ENCODE results near the gene PDIA5.

Gene PDIA5

DNA sequence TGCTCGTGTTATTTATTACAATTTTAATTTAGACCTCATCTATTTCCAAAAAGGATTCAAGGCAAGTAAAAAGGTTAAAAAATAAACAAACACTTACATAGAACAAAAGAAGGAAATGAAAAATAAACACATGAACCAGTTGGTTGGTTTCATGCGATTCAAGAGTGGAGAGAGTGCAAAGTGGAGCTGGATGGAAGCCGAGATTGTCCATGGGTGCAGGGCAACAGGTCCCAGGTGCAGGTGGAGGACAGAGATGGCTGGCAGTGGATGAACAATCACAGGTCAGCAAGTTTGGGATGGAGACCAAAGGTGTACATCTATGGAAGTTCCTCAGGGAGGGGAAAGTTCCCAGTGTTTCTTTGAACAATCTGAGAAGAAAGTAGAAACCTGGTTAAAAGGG lies 27.6 kb upstream of the PDIA5 start:
- DNase-seq (ENCODE audit: low read depth), result no peak
- TF ChIP-seq, protein P1, sequence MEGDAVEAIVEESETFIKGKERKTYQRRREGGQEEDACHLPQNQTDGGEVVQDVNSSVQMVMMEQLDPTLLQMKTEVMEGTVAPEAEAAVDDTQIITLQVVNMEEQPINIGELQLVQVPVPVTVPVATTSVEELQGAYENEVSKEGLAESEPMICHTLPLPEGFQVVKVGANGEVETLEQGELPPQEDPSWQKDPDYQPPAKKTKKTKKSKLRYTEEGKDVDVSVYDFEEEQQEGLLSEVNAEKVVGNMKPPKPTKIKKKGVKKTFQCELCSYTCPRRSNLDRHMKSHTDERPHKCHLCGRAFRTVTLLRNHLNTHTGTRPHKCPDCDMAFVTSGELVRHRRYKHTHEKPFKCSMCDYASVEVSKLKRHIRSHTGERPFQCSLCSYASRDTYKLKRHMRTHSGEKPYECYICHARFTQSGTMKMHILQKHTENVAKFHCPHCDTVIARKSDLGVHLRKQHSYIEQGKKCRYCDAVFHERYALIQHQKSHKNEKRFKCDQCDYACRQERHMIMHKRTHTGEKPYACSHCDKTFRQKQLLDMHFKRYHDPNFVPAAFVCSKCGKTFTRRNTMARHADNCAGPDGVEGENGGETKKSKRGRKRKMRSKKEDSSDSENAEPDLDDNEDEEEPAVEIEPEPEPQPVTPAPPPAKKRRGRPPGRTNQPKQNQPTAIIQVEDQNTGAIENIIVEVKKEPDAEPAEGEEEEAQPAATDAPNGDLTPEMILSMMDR (IDR thresholded peaks at IDR 0.05; ENCODE audit: insufficient read depth, low read depth, low read length, missing control alignments), result no peak
- H3K4me3 ChIP-seq (ENCODE audit: low read depth, low read length), result no peak overlapping the region

DNA sequence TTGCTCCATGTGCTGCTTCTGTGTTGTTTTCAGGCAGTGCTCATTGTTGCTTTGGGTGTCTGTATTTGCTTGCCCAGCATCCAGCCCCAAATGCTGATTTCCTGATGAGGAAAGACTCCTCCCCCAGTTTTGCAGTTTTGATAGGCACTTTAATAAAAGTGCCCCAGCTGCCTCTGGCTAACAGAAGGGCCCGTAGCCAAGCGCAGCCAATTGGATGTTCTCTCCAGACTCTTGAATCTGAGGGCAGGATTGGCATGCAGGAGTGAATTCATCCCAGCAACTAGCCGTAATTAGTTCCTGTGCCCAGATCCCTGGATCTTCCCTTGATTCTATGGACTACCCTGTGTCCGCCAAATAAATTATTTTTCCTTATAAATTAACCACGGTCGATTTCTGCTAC lies 24.4 kb upstream of the PDIA5 start:
- TF ChIP-seq, protein P1 (IDR thresholded peaks at IDR 0.05; ENCODE audit: insufficient read depth, low read depth, low read length, missing control alignments), result no peak
- H3K4me3 ChIP-seq (ENCODE audit: low read depth, low read length), result no peak overlapping the region
- no peak for DNase-seq (ENCODE audit: low read depth)

DNA sequence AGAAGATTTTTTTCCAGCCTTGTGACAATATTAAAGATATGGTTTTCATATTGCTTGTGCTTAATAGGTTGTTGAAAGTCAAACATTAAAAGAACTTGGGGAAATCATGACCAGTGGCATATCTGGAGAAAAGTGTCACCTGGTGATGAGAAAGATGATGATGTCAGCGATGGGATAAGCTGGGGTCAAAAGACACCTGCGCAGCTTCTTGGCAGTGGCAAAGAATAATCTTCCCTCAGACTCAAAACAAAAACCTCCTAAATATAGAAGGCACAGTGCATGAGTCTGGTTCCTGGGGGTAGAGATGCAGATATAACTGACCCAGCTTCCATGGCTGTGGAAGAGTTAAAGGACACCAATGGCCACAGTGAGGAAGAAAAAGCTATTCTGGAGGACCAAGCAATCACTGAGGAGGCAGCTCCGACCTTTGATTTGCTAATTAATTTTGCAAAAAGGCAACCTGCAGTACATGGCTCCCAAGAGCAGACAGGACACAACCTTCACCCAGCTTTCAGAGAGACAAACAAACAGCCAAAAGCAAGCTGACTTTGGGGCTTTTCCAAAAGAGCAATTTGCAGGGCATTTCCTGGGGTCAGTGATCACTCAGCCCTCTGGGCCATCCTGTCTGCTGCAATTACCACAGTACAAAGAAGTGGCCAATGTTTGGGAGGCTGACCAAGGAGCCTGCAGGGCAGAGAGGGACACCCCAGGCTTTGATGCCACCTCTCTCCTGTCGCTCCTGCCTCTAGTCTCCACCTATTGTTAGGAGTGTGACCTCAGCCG lies 21.7 kb upstream of the PDIA5 start:
- no peak for DNase-seq (ENCODE audit: low read depth)
- H3K4me3 ChIP-seq (ENCODE audit: low read depth, low read length), result no peak overlapping the region
- TF ChIP-seq, protein P1 (IDR thresholded peaks at IDR 0.05; ENCODE audit: insufficient read depth, low read depth, low read length, missing control alignments), result no peak

DNA sequence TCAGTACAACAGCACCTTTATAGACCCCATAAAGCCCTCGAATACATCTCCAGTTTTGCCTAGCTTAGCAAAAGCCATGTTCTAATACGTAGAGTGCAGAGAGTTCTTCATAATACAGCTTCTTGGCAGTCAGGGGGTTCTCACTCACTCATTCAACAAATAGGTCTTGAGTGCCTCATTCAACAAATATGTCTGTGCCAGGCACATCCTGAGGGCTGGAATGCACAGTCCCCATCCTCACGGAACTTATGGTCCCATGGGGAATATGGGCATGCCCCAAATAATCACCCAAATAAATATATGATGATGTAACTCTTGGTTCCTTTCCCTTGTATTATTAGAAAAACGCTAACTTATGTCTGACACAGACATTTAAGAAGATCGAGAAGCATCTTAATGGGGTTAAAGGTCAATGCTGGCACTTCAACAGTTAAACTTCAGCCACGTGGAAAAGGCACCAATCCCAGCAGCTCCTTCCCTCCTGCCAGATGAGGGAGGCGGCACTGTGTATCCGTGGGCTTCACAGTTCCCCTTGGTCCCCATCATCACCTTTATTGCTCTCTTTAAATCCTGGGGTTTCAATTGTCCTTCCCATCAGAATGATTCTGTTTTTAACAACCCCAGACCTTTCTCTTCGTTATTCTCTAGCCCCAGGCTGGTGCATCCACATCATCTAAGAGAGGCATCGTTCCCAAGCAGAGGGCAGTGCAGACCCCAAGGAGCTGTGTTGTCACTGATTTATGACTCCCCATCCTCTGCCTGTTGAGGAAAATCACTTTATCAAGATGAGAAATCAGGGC lies 20.4 kb upstream of the PDIA5 start:
- H3K4me3 ChIP-seq (ENCODE audit: low read depth, low read length), result no peak overlapping the region
- DNase-seq (ENCODE audit: low read depth), result no peak
- TF ChIP-seq, protein P1 (IDR thresholded peaks at IDR 0.05; ENCODE audit: insufficient read depth, low read depth, low read length, missing control alignments), result no peak

DNA sequence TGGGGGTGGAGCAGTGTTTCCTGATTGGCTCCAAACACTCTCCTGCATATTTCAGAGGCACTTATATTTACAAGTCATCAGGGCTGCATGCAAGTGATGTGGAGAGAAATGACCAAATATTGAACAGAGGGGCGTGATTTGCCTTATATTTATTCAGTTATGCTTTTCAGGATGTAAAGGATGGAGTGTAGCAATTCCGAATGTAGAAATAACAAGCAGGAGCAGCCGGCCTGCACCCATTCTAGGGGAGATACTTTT lies 19.8 kb upstream of the PDIA5 start:
- H3K4me3 ChIP-seq (ENCODE audit: low read depth, low read length), result no peak overlapping the region
- DNase-seq (ENCODE audit: low read depth), result no peak
- TF ChIP-seq, protein P1 (IDR thresholded peaks at IDR 0.05; ENCODE audit: insufficient read depth, low read depth, low read length, missing control alignments), result no peak

DNA sequence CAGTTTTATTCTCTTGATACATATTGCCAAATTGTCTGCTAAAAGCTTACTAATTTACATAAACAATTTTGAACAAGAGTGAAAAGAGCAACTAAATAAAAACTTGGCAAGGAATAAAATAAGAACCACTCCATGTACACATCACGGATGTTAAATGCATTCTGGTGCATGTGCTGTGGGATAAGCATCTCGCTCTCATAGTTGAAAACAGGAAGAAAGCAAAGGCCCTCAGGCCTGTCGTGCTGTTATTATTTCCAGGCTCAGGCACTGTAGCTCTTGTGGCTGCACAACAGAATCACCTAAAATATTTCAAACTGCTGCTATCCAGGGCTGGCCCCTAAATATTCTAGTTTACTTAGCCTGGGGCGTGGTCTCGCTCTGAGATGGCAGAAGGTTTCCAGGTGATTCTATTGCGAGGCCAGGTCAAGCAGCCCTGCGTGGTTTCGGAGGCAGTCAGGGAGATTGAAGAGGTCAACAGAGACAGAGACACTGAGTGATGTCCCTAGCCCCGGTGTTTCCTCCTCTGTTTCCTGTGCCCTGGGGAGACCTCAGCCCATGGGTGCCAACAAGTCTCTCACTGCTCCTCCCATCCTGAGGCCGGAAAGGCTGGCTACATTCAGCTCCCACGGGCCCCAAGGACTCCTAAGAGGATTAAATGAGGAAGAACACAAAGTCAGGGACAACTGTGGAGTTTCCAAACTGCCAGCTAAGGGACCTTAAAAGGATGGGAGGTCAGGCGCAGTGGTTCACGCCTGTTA lies 18.2 kb upstream of the PDIA5 start:
- no peak for DNase-seq (ENCODE audit: low read depth)
- H3K4me3 ChIP-seq (ENCODE audit: low read depth, low read length), result no peak overlapping the region
- TF ChIP-seq, protein P1 (IDR thresholded peaks at IDR 0.05; ENCODE audit: insufficient read depth, low read depth, low read length, missing control alignments), result no peak
